NCI-H748 (cell line): Measurements from ENCODE around the gene KIAA1328.

Experiments used
- DNase-seq: peaks from one replicate; lab custom pipeline; 2025; ENCODE audit not compliant: unreplicated experiment; lab: John Stamatoyannopoulos, UW

Gene KIAA1328

DNA sequence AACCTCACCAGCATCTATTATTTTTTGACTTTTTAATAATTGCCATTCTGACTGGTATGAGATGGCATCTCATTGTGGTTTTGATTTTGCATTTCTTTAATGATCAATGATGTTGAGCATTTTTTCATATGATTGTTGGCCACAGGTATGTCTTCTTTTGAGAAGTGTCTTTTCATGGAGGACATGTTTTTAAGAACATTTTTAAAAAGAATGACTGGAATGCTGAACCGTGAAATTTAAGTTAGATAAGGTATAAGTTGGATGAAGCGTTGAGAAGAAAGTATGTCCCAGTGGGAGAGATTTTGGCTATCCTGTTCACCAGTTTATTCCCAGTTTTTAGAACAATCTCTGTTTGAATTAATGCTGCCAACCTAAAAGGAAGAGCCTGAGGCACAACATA, 370.8 kb downstream of the KIAA1328 start:
- DNase-seq: no peak

DNA sequence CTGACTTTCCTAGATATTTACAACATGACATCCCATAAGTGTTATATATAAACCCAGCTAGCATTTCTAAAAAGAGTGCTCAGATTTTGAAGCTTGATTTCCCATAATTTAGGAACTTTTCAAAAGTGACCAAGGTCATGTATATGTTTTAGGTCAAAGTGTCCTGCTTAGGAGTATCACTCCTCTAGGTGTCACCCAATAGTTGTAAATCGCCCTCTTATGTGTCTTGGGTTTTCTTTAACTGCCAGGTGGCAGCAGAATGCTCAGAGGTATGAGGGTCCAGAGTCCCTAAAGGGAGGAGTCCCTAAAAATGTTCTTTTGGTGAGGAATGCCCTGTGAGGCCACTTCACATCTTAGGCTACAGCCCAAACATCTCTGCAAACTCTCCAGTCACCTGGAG, 378.4 kb downstream of the KIAA1328 start:
- DNase-seq: no peak

DNA sequence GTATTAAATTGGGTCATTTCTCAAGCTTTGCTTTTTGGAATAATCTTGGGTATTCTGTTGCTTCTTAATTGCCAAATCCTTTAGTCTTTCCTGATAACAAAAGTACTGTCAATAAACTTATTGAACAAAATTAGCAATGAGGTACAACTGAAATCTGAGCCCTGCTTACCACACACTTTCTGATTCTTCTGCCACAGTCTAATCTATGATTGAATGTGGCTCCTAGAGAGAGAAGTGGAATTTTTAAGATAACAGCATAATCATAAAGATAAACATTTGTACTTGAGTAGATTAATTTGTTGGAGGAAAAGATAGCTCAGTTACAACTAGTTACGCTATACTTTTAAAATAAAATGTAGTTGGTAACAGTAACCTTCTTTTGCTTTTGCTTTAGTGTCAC, 381.9 kb downstream of the KIAA1328 start:
- DNase-seq: no peak

DNA sequence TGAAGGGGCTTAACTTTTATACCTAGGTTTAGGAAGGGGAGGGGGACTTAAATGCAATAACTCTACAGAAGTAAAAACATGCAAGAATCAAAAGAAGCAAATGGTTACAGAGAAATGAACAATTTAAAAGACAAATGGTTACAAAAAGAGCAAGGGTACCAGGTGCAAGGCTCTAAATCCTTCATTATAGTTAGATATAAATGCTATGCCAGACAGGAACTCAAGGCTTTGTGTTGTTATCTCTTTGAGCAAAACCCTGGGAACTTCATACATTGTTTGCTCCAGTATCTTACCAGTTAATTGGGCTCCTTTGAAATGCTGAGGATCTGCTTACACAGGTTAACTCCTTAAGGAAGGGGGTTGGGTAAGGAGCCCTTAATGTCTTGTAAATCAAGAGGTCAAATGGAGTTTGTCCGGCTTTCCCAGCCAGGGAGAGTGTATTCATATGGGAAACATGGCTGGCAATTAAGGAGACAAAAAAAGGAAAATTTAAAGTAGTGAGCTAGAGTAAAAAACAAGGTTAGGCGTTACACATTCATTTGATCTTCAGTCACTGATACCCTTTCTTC, 389.2 kb downstream of the KIAA1328 start:
- no peak for DNase-seq

DNA sequence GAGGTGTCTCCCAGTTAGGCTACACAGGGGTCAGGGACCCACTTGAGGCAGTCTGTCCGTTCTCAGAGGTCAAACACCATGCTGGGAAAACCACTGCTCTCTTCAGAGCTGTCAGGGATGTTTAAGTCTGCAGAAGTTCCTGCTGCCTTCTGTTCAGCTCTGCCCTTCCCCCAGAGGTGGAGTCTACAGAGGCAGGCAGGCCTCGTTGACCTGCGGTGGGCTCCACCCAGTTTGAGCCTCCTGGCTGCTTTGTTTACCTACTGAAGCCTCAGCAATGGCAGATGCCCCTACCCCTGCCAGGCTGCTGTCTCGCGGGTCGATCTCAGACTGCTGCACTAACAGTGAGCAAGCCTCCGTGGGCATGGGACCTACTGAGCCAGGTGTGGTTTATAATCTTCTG, 390.3 kb downstream of the KIAA1328 start:
- no peak for DNase-seq

DNA sequence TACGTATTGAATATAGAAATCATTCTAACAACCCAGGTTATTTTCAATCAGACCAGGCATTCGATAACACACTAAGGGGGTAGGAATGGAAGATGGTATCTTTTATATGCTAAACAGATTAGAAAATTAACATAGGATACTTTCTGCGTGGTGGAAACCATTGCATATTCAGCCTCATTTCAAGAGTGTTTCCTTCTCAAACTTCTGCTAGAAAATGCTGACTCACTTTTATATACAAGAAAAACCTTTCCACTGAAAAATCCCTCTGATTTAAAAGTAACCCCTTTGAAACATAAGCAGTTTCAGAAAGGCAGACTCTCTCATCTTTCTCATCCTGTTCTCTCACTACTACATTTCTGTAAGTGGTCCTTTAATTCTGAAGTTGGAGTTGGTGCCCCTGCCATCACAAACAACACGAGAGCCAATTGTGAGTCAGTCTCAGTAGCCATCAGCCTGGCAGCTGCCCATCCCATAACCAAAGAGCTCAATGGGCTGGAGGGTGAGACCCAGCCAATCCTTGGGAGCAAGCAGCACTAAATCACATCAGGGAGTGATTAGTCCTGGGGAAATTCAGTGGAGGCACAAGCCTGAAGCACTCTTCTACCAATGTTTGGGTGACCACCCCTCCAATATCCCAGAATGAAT, 393.5 kb downstream of the KIAA1328 start:
- DNase-seq: no peak

DNA sequence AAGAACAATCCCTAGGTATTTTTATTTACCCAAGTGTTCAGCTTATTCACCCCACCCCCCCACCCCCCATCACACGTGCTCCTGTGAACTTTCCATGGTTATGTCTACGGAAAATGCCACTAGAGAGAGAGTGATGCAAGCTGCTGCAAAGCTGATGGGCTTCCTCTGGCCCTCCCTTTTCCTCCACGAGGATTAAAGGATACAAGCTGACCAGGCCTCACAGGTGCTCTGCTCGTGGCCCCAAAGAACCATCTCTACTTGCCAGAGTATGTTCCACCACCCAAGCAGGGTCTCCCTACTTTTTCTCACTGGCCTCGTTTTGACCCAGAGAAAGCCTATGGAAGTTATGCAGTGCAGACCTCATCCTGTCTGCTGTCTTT, 394.1 kb downstream of the KIAA1328 start:
- no peak for DNase-seq

DNA sequence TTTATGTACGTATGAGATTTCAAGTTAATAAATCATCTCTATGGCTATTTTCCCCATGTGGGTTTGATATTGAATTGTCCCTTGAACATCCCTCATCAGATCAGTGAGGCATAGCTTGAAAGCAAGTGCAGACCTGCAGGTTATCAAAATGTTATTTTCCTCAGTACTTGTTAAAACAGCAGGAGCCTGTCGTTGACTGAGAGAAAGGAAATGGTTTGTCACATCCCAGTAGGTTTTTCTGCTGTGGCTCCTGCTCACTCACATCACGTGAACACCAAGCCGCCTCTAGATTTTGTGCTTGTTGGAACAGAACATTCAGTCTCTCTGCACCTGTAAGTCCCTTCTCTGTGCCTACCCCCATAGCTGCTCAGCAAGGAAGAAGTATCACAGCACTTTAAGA, 396.4 kb downstream of the KIAA1328 start:
- DNase-seq: no peak

DNA sequence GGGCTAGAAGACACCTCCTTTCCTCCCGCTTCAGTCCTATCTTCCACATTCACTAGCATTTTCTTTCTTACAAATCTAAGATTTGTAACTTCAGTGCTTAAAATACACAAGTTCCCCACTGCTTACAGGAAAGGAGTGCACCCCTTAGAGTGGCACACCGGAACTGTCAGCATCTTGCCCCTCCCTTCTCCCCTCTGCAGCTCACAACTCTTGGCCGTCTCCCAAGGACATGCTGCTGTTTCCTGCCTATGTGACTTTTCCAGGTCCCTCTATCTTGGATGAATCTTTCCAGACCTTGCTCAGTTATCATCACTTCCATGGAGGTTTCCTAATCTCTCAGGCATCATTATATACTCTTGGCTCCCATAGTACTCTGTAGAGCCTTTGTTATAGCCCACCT, 401.8 kb downstream of the KIAA1328 start:
- no peak for DNase-seq

DNA sequence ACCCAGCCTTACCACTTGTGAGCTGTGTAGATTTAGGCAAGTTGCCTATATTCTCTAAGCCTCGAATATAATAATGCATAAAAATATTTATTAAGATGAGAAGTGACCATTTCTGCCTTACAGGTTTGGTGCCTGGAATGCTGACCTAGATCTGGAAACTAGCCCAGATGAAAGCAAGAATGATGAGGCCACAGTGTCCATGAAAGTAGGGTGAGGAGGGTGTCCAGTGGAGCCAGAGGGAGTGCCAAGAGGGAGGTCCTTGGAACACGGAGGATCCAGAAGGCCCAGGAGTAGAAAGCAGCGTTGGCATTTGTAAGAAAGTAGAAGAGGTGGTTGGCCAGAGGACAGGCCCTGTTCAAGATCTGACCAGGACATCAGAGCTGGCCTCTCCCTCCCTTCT, 402.3 kb downstream of the KIAA1328 start:
- DNase-seq: no peak

DNA sequence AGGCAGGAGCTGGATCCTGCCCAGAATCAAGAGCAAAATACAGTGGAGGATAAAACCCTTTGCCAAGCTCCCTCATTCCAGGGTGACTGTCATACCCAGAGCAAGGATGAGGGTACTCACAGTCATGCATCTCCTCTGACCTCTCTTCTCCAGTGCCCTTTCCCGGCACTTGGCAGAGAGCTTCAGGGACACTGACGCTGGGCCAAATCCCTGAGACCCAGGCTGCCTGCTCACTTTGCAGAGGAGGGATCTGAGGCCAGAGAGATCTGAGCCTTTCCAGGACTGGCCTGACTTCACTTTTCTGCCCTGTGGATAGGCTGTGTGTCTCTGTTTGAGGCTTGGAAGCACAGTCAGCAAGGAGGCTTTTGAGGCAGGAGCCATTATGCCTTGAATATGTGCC, 406.7 kb downstream of the KIAA1328 start:
- DNase-seq: no peak

DNA sequence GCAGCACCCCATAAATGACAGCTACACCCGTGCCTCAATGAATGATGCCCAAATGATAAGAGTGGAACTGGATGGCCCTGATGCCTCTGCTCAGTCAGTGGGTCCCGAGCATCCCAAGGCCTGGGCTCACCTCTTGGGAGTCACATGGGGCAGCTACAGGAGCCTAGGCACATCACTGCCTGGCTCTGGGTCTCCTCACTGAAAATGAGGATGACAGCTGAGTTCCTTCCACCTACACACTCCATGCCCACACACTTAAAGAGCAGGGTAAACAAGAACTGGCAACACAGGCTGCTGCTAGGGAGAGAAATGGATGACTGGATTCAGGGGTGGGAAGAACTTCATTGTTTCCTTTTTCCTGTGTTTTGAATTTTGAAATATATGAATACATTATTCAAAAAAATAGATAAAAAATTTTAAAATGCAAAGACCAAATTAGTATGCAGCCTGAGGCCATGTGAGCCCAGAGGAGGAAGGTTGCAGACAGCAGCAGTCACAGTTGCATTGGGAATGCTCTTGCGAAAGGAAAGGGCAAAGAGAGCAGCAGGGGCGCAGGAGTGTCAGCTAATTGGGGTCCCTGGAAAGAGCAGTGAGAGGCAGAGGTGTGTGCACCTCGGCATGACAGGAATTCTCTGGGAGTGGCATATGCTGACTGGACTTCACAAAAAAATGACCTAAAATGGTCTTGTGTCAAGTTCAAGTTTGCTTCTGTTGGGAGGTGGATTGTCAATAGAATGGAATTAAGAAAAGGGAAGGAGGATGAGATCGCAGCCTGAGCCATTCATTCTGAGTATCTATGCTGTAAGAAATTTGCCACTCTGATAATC, 409.6 kb downstream of the KIAA1328 start:
- DNase-seq: no peak

DNA sequence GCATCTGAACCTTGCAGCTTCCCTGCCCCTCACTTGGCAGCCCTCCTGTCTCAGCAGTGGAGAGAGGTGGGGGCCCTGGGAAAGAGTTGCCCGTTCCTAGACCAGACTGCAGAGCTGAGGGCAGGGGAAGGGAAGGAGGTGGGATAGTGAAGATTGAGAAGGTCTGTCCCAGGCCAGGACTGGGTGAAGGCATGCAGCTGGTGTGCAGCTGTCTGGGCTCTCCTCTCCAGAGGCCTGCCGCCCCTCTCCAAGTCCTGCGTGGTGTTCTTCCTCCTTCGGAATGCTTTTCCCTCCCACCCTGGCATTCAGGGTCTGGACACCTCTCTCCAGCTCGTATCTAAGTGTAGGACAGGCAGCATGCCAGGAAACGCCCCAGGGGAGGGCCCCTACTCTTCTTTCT, 413.2 kb downstream of the KIAA1328 start:
- no peak for DNase-seq

DNA sequence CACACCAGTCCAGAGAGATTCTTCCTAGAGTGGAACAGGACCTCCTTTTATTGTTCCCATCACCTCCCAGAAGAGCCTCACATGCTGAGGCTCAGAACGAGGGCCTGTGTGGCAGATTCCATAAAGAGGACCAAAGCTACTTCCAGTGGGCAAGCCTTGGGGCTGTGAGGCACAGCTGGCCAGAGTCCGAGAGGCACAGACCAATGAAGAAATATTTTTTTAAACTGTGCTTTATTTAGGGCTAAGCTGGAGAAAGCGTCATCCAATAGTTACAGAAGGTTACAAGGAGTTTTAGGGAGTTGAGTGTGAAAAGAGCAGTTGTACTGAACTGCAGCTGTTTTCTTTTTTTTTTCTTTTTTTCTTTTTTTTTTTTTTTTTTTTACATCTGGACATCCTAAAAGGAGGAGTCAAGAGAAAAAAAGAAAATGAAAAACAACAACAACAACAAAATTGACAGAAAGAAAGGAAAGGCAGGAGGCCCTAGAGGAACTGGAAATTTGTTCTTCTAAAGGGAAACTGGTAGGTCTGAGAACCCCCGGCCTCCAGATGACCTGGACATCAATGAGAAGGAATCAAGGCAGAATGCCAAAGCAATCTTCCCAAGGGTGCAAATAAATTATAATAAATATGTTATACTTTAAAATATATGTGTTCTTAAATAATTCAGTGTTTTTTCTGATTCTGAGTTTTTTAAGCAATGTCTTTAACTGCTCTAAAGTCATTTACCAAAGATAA, 414.1 kb downstream of the KIAA1328 start:
- DNase-seq: no peak

DNA sequence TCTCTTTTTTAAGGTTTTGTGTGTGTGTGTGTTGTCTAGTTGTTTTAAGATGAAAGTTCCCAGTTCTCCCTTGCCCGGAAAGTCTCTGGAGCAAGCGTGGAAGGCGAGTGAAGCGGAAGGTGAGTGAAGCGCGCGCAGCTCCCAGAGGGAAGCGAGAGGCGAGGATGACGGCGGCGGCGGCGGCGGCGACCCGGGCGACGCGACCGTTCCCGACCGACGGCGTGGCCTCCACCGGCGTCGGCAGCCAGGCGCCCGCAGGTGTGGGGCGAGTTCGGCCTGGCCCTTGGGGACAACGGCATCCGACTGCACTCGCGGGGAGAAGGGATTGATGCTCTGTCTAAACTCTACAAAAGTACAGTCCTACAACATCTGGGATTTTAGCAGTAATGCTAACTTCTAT, 414.8 kb downstream of the KIAA1328 start:
- no peak for DNase-seq

DNA sequence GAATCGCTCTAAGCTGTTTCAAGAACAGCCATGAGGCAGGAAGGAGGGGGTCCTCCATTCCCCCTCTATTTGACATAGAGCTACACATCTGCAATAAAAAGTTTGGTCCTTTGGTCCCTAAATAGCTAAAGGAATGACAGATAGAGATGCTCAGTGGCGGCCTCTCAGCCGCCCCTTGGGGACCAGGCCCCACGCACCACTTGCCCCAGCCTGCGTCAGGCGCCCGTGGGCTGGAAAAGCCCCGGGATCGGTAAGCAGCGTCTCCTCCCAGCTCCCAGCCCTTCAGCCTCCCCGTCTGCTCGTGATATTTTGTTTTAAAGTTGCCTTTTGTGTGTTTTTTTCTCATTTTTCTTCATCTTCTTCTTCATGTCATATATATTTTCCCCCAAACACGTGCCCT, 415.7 kb downstream of the KIAA1328 start:
- no peak for DNase-seq

DNA sequence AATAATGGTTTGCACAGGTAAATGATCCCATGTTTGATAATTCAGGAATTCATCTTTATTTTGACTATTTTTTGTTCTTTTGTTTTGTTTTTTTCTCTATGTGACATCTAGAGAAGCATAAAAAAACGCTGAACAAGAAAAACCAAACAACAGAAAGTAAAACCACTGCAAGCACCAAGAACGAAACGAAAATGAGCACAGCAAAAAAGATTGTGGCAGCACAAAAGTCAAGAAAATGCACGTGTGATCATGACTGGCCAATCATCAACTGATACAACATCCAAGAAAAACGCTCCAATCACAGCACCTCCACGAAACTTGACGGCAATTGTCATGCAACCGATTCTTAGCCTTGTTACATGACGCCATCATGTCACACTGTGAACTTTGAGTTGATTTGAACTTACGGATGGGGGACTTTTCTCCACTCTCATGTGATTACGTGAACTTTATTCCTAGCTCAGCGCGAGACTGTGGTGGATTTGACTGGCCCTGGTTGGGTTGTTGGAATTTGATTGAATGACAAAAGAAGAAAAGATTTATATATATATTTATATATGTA, 417.9 kb downstream of the KIAA1328 start:
- no peak for DNase-seq

DNA sequence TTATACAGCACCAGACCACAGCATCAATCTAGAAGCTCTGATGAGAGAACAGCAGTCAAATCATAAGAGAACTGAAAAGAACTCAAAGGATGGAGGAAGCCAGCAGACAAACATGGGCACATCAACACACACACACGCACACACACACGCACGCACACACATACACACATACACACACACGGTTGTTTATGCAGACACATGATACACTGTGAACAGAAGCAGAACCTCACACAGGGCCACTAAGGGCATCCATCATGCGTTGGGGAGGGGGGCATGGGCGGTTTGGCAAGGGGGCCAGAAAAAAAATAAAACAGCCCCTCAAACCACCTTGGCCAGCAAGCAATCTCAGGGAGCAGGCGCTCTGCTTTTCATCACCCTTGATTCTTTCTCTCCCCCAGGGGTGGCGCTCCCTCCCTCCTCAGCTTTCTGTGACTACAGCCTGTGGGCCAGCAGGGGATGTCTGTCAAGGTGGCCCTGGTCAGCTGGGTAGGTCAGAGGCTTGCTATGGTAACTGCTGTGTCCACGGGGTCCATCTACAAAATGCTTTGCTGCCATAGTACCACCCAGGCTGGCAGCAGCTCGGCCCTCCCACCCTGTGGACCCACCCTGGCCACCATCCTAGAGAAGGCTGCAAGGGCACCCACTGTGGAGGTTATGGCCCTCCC, 418.7 kb downstream of the KIAA1328 start:
- DNase-seq: no peak

DNA sequence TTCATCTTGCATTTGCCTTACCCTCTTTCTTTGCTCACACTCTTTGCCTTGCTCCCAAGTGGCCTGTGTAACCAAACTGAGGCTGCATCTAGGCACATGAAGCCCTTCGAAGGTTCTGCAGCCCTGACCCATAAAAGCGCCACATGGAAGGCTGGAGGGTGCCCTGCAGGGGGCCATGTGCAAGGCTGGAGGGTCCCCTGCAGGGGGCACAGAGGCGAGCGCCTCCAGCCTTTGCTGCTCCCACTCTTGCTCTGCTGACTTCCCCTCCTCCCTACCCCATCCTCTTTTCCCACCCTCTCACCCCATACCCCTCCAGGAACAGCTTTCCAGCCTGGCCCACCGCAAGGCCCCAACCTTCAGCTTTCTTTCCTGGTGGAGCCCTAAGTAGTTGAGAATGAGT, 419.4 kb downstream of the KIAA1328 start:
- DNase-seq: no peak

DNA sequence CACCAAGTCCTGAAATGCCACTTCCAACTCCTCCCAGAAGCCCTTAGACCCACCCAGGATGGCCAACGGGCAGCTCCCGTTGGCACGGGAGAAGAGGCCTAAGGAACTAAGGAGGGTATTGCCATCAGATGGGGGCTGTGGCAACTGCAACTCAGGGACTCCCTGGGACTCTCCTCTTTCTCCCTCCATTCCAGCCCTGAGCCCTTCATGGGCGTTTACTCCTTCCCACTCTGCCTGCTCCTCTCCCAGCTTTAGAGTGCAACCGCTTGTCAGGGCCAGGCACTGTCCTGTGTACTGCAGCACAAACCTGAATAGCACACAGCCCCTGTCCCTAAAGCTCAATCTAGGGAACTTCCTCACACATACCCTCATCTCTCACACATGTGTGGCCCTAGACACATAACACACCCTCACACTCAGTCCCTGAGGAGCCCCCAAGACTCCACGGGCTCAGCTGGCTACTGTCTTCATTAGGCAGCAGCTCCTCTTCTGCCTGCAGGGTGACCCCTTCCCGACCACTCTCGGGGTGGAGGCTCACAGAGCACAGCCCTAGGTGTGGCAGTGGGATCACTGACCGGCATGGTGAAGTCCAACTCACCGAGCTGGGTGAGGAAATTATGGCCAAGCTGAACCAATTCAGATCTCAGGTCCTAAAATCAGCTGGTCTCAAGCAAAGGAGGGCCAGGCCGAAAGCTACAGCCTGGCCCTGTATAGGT, 420.4 kb downstream of the KIAA1328 start:
- no peak for DNase-seq
